Activated CD8-positive, alpha-beta memory T cell treated with anti-CD3 and anti-CD28 coated beads, Interleukin-2, amount 50 U/mL, for 1 hour (primary cell): Measurements from ENCODE around the gene PRKCZ.

Experiments
- DNase-seq: peaks from one replicate; pipeline ENCODE4 v3.0.0-alpha.2; 2020; ENCODE audit errors: extremely low read depth

Gene PRKCZ

DNA sequence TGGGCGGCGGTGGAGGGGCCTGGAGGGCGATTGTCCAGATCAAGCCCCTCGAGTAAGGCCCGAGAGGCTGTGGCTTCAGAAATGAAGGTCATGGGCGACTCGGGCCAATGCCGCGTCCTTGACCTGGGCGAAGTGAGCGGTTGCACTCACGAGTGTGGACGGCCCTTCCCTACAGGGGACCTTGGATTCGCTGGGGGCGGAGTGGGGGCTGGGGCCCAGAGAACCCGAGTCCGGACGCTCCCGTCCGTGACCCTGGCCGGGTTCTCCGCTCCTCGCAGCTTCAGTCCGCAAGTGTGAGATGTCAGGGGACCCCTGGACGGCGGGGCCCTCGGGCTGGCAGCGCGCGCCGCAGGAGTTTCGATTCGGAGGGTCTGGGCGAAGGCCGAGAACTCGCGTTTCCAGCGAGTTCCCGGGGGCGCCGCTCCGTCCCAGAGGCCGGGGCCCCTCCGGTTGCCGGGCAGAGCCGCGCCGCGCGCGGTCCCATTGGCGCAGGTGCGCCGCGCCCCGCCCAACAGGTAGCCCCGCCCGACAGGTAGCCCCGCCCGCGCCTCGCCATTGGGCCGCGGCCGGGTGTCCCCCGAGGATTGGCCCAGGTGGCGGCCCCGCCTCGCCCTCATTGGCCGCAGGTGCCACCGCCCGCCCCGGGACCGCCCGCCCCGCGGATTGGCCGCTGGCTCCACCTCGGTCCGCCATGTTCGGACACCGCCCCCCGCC lies at the start of gene PRKCZ:
TSS of gene PRKCZ (plus strand) at position 694 of the 714 bp plus-strand sequence. CDS start 220 bp downstream, outside the sequence.
- peak; percentile 73 for DNase-seq

DNA sequence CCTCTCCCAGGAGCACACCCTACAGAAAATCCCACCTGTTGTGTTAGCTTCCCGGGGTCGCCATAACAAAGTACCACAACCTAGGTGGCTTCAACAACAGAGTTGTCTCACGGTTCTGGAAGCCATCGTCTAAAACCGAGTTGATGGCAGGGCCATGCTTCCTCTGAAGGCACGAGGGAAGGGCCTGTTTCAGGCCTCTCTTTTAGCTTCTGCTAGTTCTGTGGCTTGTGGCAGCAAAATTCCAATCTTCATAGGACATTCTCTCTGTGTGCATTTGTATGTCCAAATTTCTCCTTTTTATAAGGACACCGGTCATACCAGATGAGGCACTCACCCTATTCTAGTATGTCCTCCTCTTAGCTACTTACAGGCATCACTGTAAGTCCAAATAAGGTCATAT lies 49.8 kb upstream of the PRKCZ start:
- DNase-seq, result no peak

DNA sequence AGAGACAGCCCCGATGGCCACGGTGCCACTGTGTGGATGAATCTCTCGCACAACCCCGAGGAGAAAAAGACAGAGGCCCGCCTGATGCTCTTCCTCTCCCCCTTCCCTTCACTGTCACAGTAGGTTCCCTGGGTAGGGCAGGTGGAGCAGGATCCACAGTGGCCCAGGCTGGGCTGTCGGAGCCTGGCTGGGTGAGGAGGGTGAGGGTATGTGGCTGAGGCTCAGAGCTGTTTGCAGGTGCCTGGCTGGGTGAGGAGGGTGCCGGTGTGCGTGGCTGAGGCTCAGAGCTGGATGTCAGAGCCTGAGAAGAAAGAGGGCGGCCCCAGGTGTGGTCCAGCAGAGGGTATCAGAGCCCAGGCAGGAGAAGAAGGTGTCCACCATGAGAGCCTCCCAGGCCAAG lies 49.4 kb upstream of the PRKCZ start:
- DNase-seq, result no peak

- no peak for DNase-seq
Observed at GRCh38 chr1:2001773-2002411, 48.3 kb upstream of the PRKCZ start.

DNA sequence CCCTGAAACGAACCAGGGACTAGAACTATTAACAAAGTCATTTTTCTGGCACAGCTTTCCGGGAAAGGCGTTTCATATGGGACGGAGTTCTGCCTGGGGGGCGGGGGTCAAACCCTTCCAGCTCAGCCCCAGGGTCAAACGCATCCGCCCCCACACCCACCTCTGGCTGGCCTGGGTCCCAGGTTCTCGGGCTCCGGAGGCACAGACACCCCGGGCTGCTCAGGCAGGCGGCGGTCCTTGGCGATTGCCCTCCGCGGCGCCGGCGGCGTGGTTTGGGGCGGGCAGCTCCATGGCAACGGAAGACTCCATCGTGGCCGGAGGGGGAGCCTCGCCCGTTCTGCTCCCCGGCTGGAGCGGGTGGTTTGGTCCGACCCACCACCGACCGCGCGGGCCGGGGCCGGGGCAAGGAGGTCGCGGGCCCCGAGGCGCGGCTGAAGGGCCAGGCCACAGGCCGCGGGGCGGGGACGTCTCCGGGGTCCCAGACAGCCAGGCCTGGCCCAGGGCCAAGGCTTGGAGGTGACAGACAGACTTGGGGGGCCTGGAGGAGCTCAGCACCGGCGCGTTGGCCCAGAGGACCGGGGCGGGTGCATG lies 46.6 kb upstream of the PRKCZ start, which contains the start of gene CFAP74:
TSS of gene CFAP74 (minus strand) at position 246 of the 591 bp plus-strand sequence. CDS start 12,830 bp downstream, outside the sequence.
- DNase-seq, result no peak

DNA sequence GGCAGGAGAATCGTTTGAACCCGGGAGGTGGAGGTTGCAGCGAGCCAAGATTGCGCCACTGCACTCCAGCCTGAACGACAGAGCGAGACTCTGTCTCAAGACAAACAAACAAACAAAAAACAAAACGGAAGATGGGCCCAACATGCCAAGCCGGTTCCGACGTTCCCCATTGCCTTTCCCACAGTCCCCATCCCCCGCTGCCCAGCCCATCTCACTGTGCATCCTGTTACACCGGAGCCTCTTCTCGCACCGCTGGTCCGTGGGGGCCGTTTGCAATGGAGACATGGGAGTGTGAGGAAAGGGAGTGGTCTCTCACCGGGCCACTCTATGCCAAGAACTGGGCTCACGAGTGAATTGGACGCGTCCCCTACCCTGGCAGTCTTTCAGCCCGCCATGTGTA lies 45.4 kb upstream of the PRKCZ start:
- DNase-seq, result no peak

- no peak for DNase-seq
Observed at GRCh38 chr1:2009101-2010053, 40.8 kb upstream of the PRKCZ start.

DNA sequence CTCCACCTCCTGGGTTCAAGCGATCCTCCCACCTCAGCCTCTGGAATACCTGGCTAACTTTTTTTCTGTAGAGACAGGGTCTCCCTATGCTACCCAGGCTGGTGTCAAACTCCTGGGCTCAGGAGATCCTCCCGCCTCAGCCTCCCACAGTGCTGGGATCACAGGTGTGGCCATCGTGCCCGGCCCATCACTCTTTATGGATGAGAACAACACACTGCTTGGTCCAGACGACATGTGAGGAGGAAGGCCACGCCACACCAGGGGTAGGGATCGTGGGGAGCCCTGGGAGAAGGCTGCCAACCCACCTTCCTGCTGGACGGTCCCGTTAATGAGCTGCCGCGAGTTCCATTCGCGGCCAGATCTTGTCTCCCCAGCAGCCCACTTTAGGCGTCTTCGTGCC lies 36.0 kb upstream of the PRKCZ start:
- no peak for DNase-seq

DNA sequence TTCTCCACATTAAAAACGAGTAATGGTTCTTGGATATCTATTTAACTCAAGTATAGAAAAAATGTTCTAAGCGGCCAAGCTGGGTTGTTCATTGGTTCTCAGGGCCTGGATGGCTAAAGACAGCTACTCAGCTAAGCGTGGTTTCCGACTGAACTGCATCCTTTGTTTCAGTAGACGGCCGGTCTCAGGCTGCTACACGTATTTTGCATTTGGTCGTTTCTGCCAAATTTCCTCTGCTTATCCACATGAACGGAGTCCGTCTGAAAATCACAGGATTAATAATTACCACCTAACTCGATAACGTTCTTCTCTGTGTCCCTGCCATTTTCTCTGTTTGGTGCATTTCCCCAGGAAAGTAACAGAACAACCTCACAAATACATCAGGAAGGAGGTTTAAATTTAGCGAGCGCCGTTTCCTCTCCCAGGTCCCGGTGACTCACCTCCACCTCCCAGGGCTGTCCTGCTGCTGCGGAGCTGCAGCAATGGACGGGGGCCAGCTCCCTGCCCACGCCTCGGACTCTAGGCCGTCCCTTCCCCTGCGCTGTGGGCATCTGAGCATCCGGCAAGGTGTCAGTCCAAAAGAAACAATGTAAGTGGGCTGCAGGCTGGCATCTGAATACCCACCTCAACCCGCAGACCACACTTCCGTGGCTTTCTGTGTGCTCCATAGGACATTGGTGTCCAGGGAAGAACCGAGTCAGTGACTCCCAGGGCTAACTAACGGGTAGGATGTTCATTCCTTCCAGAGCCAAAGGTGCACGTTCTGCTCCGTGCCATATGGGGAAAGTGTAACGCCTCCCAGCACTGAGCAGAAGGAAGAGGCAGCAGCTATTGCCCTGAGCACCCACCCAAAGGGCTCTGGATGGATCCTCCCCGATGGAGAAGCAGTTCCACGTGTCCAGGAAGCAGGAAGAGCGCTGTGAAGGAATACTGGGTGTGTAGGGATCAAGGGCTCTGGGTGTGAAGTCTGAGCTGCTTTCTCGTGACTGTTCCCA lies 35.2 kb upstream of the PRKCZ start:
- no peak for DNase-seq

GRCh38 chr1:2016123-2016522 lies 34.1 kb upstream of the PRKCZ start:
- no peak for DNase-seq

- no peak for DNase-seq
Observed at GRCh38 chr1:2018217-2019171, 31.7 kb upstream of the PRKCZ start.

- no peak for DNase-seq
Observed at GRCh38 chr1:2019172-2019543, 31.1 kb upstream of the PRKCZ start, which contains the start of gene GABRD. TSS of gene GABRD (plus strand) at chr1:2019345. CDS start at chr1:2019424, 79 bp downstream.

DNA sequence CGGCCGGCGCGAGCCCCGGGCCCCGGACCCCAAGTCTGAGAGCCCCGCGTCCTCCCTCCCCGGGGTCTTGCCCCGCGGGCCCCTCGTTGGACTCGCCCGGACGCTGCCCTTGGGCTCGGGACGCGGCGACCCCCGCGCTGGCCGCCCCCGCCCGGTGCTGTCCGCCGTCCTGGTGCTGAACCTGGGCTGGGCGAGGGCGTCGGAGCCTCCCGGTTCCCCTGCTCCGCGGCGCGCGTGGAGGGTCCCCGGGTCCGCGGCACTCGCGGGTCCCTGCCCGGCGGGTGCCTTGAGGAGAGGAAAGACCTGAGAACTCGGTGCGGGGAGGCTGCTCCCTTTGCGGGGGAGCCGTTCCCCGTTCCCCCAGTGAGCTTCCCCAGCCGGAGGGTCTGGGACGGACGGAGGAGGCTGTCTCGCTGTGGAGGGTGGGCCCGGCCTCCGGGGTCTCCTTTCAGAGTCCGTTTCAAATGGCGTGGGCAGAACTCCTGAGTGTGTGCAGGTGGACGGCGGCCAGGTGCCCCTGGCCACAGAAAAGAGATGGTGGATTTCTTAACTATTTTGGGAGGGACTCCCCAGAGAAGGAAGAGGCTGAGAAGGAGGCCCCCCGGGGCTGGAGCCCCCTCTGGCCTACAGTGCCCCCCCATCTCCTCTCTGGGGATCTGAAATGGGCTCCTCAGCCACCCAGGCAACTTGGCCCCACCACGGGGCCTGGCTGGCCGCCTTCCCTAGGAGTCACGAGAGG lies 30.5 kb upstream of the PRKCZ start:
- no peak for DNase-seq

GRCh38 chr1:2020310-2020655 lies 29.9 kb upstream of the PRKCZ start:
- DNase-seq, result no peak

DNA sequence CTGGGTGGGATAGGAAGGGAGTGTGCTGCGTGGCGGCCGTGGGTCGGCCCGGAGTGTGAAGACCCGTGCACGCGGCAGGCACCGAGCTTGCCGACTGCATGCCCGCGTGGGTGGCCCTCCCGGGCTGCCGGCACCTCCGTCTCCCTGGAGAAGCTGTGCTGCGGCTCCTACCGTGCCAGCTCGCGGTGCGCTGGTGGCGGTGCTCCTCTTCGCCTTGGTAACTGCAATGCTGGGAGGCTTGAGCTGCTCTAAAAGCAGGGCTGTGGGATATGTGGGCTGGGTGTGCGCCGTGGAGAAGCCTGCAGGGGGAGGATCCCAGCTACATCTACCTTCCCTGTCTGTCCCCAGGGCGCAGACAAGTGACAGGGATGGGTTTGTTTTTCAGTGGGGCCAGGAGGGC lies 28.7 kb upstream of the PRKCZ start:
- DNase-seq, result no peak

- no peak for DNase-seq
Observed at GRCh38 chr1:2022063-2022770, 28.0 kb upstream of the PRKCZ start.

DNA sequence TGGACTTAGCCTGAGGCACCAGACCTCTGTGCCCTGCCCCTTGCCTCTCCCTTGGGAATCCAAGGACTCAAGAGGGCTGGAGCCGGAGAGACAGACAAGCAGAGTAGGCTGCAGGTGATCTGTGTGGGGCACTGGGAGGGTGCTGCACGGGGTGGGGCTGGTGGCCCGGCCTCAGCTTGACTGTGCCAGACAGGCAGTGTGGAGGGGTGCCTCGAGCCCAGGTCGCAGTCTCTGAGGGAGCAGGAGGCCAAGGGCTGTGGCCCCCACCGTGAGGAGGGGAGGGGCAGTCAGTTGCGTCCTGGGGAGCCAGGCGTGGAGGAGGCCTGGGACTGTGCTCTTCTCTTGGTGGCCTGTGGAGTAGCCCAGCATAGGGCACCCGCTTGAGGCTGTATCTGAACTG lies 27.0 kb upstream of the PRKCZ start:
- no peak for DNase-seq

DNA sequence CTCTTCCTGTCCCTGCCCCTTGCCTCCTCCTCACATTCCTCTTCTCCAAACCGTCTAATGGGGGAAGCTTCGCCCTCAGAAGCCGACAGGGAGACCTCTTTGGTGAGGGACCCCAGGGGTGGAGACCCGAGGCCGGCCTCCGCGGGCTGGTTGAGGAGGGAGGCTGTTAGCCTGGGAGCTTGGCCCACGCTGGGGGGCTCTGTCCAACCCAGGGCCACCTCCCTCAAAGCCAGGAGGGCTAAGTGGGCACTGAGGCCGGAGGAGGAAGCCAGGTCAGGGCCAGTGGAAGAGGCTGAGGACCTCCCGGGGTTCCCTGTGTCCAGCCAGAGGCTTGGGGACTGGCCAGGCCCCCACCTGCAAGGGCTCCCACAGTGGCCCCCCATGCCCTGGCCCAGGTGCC lies 25.8 kb upstream of the PRKCZ start:
- no peak for DNase-seq
